CD14-positive monocyte (primary cell): Measurements from ENCODE around the gene COL4A1. TPM values are rescaled to one million over a fixed set of nuclear protein-coding genes. Genes with fewer than 3 reads are reported as not detected.

Source experiments
- DNase-seq, 3 donors: peaks; one replicate each; pipeline ENCODE4 v3.0.0-alpha.2; 2011 to 2022
- H2AFZ ChIP-seq: 2 replicates; pipeline ENCODE4 v1.6.0; 2012; ENCODE audit warnings: mild to moderate bottlenecking, low read depth, low read length, inconsistent platforms; ENCODE audit not compliant: insufficient read depth, poor library complexity, severe bottlenecking
- H3K27ac ChIP-seq, 2 donors: 1 replicate in 1 of 2; 2 replicates in 1 of 2; pipeline ENCODE4 v1.5.1; 2012 to 2013; ENCODE audit warnings: low read length in 2 of 2, control low read depth in 1 of 2, inconsistent platforms in 1 of 2, low read depth in 1 of 2, mild to moderate bottlenecking in 1 of 2
- H3K27me3 ChIP-seq, 2 donors: one replicate each; pipeline versions ENCODE4 v1.6.0 to v1.6.1; 2011 to 2013; ENCODE audit warnings: low read length in 2 of 2; ENCODE audit not compliant: control insufficient read depth in 2 of 2, insufficient read depth in 2 of 2
- H3K36me3 ChIP-seq, 2 donors: replicated peaks in 1 of 2; 1 replicate in 1 of 2; 2 replicates in 1 of 2; pipeline versions ENCODE4 v1.5.1 to v1.6.1; 2012 to 2013; ENCODE audit warnings: low read length in 2 of 2, control low read depth in 1 of 2, inconsistent platforms in 1 of 2, mild to moderate bottlenecking in 1 of 2; ENCODE audit not compliant: insufficient read depth in 2 of 2, control insufficient read depth in 1 of 2
- H3K4me1 ChIP-seq, 2 donors: 1 replicate in 1 of 2; 2 replicates in 1 of 2; pipeline versions ENCODE4 v1.5.1 to v1.6.1; 2012 to 2013; ENCODE audit warnings: low read length in 2 of 2, control low read depth in 1 of 2, inconsistent platforms in 1 of 2, mild to moderate bottlenecking in 1 of 2, moderate library complexity in 1 of 2; ENCODE audit not compliant: insufficient read depth in 2 of 2, control insufficient read depth in 1 of 2
- H3K4me2 ChIP-seq: replicated peaks from 2 replicates; pipeline ENCODE3; 2012; ENCODE audit warnings: low read length, moderate library complexity, mild to moderate bottlenecking; ENCODE audit not compliant: poor library complexity, severe bottlenecking; ENCODE audit errors: extremely low read depth
- H3K4me3 ChIP-seq, 3 experiments: fragments of 200-600 bp in 1 of 3; sonication (generic) in 1 of 3; replicated peaks in 1 of 3; 1 replicate in 2 of 3; 2 replicates in 1 of 3; pipeline ENCODE4 v1.5.1; 2011 to 2013; ENCODE audit warnings: low read length in 3 of 3, mild to moderate bottlenecking in 3 of 3, control low read depth in 2 of 3, low read depth in 2 of 3, inconsistent platforms in 1 of 3, moderate library complexity in 1 of 3
- H3K79me2 ChIP-seq: 2 replicates; pipeline ENCODE4 v1.6.0; 2012; ENCODE audit warnings: mild to moderate bottlenecking, control low read depth, inconsistent platforms, low read length, moderate library complexity; ENCODE audit not compliant: insufficient read depth
- H3K9ac ChIP-seq: 2 replicates; pipeline ENCODE4 v1.6.0; 2017; ENCODE audit warnings: low read length, mild to moderate bottlenecking; ENCODE audit not compliant: insufficient read depth, poor library complexity, severe bottlenecking
- H3K9me3 ChIP-seq, 2 donors: replicated peaks in 1 of 2; 1 replicate in 1 of 2; 2 replicates in 1 of 2; pipeline versions ENCODE4 v1.5.1 to v1.6.1; 2012 to 2013; ENCODE audit warnings: low read length in 2 of 2, control low read depth in 1 of 2; ENCODE audit not compliant: control insufficient read depth in 1 of 2, insufficient read depth in 1 of 2
- H4K20me1 ChIP-seq: 2 replicates; pipeline ENCODE4 v1.6.0; 2012; ENCODE audit warnings: mild to moderate bottlenecking, low read length, control low read depth, moderate library complexity; ENCODE audit not compliant: insufficient read depth
- H3K27ac Mint-ChIP-seq, 7 donors: one replicate each; pipeline ENCODE4 v1.8.0; 2020; ENCODE audit warnings: mild to moderate bottlenecking in 7 of 7, mixed read lengths in 7 of 7, moderate library complexity in 6 of 7, inconsistent platforms in 2 of 7
- H3K27me3 Mint-ChIP-seq, 3 donors: one replicate each; pipeline ENCODE4 v1.8.0; 2021 to 2022; ENCODE audit warnings: low read depth in 3 of 3, mild to moderate bottlenecking in 3 of 3, mixed read lengths in 3 of 3, moderate library complexity in 3 of 3, inconsistent platforms in 1 of 3
- H3K36me3 Mint-ChIP-seq, 2 donors: one replicate each; pipeline ENCODE4 v1.8.0; 2020; ENCODE audit warnings: mixed read lengths in 2 of 2, inconsistent platforms in 1 of 2, mild to moderate bottlenecking in 1 of 2
- H3K4me1 Mint-ChIP-seq: one replicate; pipeline ENCODE4 v1.8.0; 2020; ENCODE audit warnings: mild to moderate bottlenecking, mixed read lengths
- H3K4me3 Mint-ChIP-seq, 2 donors: one replicate each; pipeline ENCODE4 v1.8.0; 2020; ENCODE audit warnings: mild to moderate bottlenecking in 2 of 2, mixed read lengths in 2 of 2, moderate library complexity in 1 of 2
- H3K9me3 Mint-ChIP-seq, 7 donors: one replicate each; pipeline ENCODE4 v1.8.0; 2020 to 2022; ENCODE audit warnings: mixed read lengths in 7 of 7, mild to moderate bottlenecking in 6 of 7, moderate library complexity in 6 of 7, inconsistent platforms in 2 of 7
- CTCF ChIP-seq: fragments of 200-600 bp; IDR thresholded peaks from one replicate; pipeline ENCODE4 v1.8.0; 2022; ENCODE audit warnings: antibody characterized with exemption, mild to moderate bottlenecking
- WGBS: methylation state at CpG from one replicate; pipeline ENCODE4 v1.1.5; 2013; ENCODE audit warnings: missing lambda C conversion rate; ENCODE audit not compliant: insufficient coverage; 5-methylcytosine and 5-hydroxymethylcytosine counted together
- intact Hi-C, 2 donors: fragments of 100-400 bp; cut with micrococcal nuclease; formaldehyde crosslinking; loops; one replicate each; pipeline versions ENCODE4 v1.15.0 to v1.15.1; 2023
- polyA plus RNA-seq, 3 donors: library from polyadenylated mRNA; depleted of rRNA in 1 of 3; unstranded in 2 of 3; stranded (reverse) in 1 of 3; fragments of 300-500 nt in 2 of 3; fragments of >200 nt in 1 of 3; fragmentation: Illumina TruSeq in 2 of 3; gene quantifications; 1 replicate in 2 of 3; 2 replicates in 1 of 3; pipeline ENCODE4 v1.2.3, GENCODE V29; 2012 to 2021

The COL4A1 gene
- polyA plus RNA-seq, 3 donors: 0.16 to 0.25 TPM; not detected in 1

GRCh38 chr13:110135977-110136597 is 170.9 kb downstream of the COL4A1 start:
- Mint-ChIP-seq H3K9me3 (peaks cover 0 to 1% (median 0%) of the 10 kb centered on the region in 7 donors), H3K4me3 (no peak overlapping the region)
- intact Hi-C loops: loop anchor here in 1 of 2 donors (5.0 to 10.0 kb wide), 3 partner anchors 86 to 361 kb away; no protein-coding TSS in a partner anchor

GRCh38 chr13:110134801-110135200 is 172.2 kb downstream of the COL4A1 start:
- Mint-ChIP-seq H3K27ac (peak overlapping the region in 6 of 7 donors; percentile 37 to 76 (median 44)), H3K36me3 (no peaks in the 10 kb centered on the region), H3K4me3 (no peak overlapping the region), H3K27me3 (peaks cover 1 to 3% (median 2%) of the 10 kb centered on the region in 3 donors), H3K9me3 (no peaks in the 10 kb centered on the region), H3K4me1 (peaks cover 20% of the 10 kb centered on the region)
- no peaks in the 10 kb centered on the region for H3K9me3 ChIP-seq
- peak in 2 of 3 donors; percentile 47 to 56 for DNase-seq
- no peak overlapping the region for H3K9ac ChIP-seq
- whole genome bisulfite sequencing: no CpG with 5 or more reads among the region's 8 CpGs
- H3K36me3 ChIP-seq: no peaks in the 10 kb centered on the region
- no peaks in the 10 kb centered on the region for H4K20me1 ChIP-seq
- H3K4me1 ChIP-seq: peaks cover 17 to 19% of the 10 kb centered on the region in 2 donors
- no peak overlapping the region for H3K4me3 ChIP-seq
- no peak overlapping the region for H3K27ac ChIP-seq
- no peak for TF ChIP-seq CTCF
- no peak overlapping the region for H2AFZ ChIP-seq
- H3K27me3 ChIP-seq: no peaks in the 10 kb centered on the region
- H3K4me2 ChIP-seq: no peak overlapping the region
- intact Hi-C loops: loop anchor here in 1 of 2 donors (5.0 to 10.0 kb wide), 3 partner anchors 88 to 360 kb away; no protein-coding TSS in a partner anchor
- no peaks in the 10 kb centered on the region for H3K79me2 ChIP-seq

More at GRCh38 chr13:110135977-110136597, 170.9 kb downstream of the COL4A1 start:
- Histone ChIP-seq H3K27ac (no peak overlapping the region), H3K79me2 (no peaks in the 10 kb centered on the region), H4K20me1 (no peaks in the 10 kb centered on the region), H3K27me3 (no peaks in the 10 kb centered on the region), H2AFZ (peak overlapping the region; percentile 32), H3K4me1 (peaks cover 17 to 19% of the 10 kb centered on the region in 2 donors), H3K36me3 (no peaks in the 10 kb centered on the region), H3K4me3 (no peak overlapping the region), H3K4me2 (no peak overlapping the region), H3K9ac (no peak overlapping the region), H3K9me3 (no peaks in the 10 kb centered on the region)
- Mint-ChIP-seq H3K27ac (peak overlapping the region in 4 of 7 donors; percentile 18 to 86 (median 47)), H3K4me1 (peaks cover 20% of the 10 kb centered on the region), H3K36me3 (no peaks in the 10 kb centered on the region), H3K27me3 (peaks cover 0 to 3% (median under 1%) of the 10 kb centered on the region in 3 donors)
- TF ChIP-seq CTCF: no peak
- WGBS: no CpG with 5 or more reads among the region's 5 CpGs
- no peak for DNase-seq
